GM21447 (cell line): Measurements from ENCODE around the gene IL2RA.
"Not testable (repeated sequence)": the region's sequence is repeated elsewhere in the genome, so short reads cannot be mapped to it uniquely, and the experiment has no call there.

Experiments
- ATAC-seq: cut with Tn5 transposase; IDR thresholded peaks from one replicate; pipeline ENCODE4 v1.9.1; 2021; ENCODE audit not compliant: unreplicated experiment

The IL2RA gene

DNA sequence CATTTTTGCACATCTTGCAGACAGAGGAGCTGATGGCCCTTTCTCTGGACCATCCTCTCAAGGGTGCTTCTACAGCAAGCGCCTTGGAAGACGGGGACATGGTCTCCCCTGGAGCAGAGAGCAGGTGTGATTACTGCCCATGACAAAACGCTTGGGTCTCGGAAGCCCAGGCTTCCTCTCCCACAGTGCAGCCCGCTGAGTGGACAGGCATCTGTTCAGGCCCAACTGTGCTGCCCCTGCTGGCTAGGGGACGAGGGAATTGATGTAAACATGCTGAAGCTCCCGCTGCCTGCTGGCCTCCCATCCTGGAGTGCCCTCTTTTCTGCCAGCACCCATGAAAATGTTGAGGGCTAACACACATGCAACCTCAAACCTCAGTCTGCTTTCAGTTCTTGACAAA, 99.1 kb downstream of the IL2RA start:
- no peak for ATAC-seq

- ATAC-seq: not testable (repeated sequence)
These were observed 99.7 kb downstream of the IL2RA start for GRCh38 chr10:5962358-5962940.

GRCh38 chr10:5961405-5962100, 100.6 kb downstream of the IL2RA start:
- ATAC-seq: no peak

- ATAC-seq: not testable (repeated sequence)
These were observed 101.2 kb downstream of the IL2RA start for GRCh38 chr10:5960973-5961275.
